ENCODE results near the gene EPAS1. TPM values are rescaled to one million over a fixed set of nuclear protein-coding genes. Genes with fewer than 3 reads are reported as not detected.
A peak's percentile ranks its signal among the peaks of the same experiment; 100 is the strongest.

The EPAS1 gene
- total and polyA plus RNA-seq, 2 of the 13 experiments (the other 11 are each of a cell fraction or from before 2014, with no cell fraction given), result 47.1 to 182 TPM

DNA sequence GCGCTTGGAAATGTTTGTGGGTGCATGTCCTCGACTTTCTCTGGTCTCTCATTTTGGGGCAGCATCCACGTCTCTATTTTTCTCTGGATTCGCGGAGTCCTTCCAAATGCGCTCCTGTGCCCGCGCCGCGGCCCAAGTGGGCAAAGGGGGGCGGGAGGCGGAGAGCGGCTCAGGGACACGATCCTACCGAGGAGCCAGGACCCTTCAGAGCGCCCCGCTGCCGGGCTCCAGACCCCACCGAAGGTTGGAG is 990 bp downstream of the EPAS1 start (continued):
- TF ChIP-seq, protein P1, sequence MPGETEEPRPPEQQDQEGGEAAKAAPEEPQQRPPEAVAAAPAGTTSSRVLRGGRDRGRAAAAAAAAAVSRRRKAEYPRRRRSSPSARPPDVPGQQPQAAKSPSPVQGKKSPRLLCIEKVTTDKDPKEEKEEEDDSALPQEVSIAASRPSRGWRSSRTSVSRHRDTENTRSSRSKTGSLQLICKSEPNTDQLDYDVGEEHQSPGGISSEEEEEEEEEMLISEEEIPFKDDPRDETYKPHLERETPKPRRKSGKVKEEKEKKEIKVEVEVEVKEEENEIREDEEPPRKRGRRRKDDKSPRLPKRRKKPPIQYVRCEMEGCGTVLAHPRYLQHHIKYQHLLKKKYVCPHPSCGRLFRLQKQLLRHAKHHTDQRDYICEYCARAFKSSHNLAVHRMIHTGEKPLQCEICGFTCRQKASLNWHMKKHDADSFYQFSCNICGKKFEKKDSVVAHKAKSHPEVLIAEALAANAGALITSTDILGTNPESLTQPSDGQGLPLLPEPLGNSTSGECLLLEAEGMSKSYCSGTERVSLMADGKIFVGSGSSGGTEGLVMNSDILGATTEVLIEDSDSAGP (CRISPR knock-in tag; IDR thresholded peaks at IDR 0.05; ENCODE audit: borderline replicate concordance), result 0 out of 2 replicates have a peak, but pooled peaks have one; percentile 7
- TF ChIP-seq, protein P2, sequence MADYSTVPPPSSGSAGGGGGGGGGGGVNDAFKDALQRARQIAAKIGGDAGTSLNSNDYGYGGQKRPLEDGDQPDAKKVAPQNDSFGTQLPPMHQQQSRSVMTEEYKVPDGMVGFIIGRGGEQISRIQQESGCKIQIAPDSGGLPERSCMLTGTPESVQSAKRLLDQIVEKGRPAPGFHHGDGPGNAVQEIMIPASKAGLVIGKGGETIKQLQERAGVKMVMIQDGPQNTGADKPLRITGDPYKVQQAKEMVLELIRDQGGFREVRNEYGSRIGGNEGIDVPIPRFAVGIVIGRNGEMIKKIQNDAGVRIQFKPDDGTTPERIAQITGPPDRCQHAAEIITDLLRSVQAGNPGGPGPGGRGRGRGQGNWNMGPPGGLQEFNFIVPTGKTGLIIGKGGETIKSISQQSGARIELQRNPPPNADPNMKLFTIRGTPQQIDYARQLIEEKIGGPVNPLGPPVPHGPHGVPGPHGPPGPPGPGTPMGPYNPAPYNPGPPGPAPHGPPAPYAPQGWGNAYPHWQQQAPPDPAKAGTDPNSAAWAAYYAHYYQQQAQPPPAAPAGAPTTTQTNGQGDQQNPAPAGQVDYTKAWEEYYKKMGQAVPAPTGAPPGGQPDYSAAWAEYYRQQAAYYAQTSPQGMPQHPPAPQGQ (CRISPR knock-in tag; IDR thresholded peaks at IDR 0.05; ENCODE audit: borderline replicate concordance), result no peak
- TF ChIP-seq, protein P3, sequence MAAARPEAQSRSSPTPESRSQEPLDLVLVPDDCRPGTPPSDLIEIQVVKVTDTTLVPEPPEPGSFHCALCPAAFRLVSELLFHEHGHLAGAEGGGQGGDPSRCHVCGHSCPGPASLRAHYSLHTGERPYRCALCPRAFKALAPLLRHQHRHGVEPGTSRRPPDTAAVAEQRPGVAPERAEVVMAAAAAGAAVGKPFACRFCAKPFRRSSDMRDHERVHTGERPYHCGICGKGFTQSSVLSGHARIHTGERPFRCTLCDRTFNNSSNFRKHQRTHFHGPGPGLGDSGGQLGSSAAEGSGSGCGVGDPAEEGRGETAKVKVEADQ (CRISPR knock-in tag; IDR thresholded peaks at IDR 0.05; ENCODE audit: borderline replicate concordance), result 0 out of 2 replicates have a peak, but pooled peaks have one; percentile 1
- no peak for TF ChIP-seq ZMYM4 (CRISPR knock-in tag; IDR thresholded peaks at IDR 0.05)
- TF ChIP-seq ZNF678 (CRISPR knock-in tag; IDR thresholded peaks at IDR 0.05), result no peak
- TF ChIP-seq ZNF124 (CRISPR knock-in tag; IDR thresholded peaks at IDR 0.05), result 0 out of 2 replicates have a peak, but pooled peaks have one; percentile 11
- TF ChIP-seq ZNF883 (CRISPR knock-in tag; IDR thresholded peaks at IDR 0.05; ENCODE audit: not compliant biosample characterization), result no peak
- TF ChIP-seq ZNF383 (CRISPR knock-in tag; IDR thresholded peaks at IDR 0.05; ENCODE audit: borderline replicate concordance), result no peak
- no peak for TF ChIP-seq RAD21 (CRISPR knock-in tag; IDR thresholded peaks at IDR 0.05)
- TF ChIP-seq ISL2 (CRISPR knock-in tag; IDR thresholded peaks at IDR 0.05), result no peak; the same call in 1 of the 2 replicates
- TF ChIP-seq ONECUT2 (CRISPR knock-in tag; IDR thresholded peaks at IDR 0.05), result no peak
- TF ChIP-seq PHF8 (CRISPR knock-in tag; IDR thresholded peaks at IDR 0.05), result no peak
- TF ChIP-seq TEAD2 (CRISPR knock-in tag; IDR thresholded peaks at IDR 0.05), result no peak
- no peak for TF ChIP-seq MAFF (IDR thresholded peaks at IDR 0.05; ENCODE audit: low read depth, low read length)
